Suprapubic skin (tissue), 3 donors: ENCODE data around the gene RHBDF1.

ENCODE experiments used
- EP300 ChIP-seq: sonication (generic); formaldehyde crosslinking; IDR thresholded peaks from one replicate; pipeline ENCODE4 v1.6.1; 2017; ENCODE audit warnings: antibody characterized with exemption
- POLR2A ChIP-seq, 2 donors: fragments of 450-650 bp; IDR thresholded peaks; one replicate each; pipeline ENCODE4 v1.6.1; 2017; ENCODE audit warnings: antibody characterized with exemption in 2 of 2, mild to moderate bottlenecking in 2 of 2, moderate library complexity in 2 of 2
- TF ChIP-seq, protein P1 (sequence below), 2 donors: fragments of 200-600 bp in 1 of 2; fragments of 450-650 bp in 1 of 2; sonication (generic) in 1 of 2; IDR thresholded peaks; one replicate each; pipeline ENCODE4 v1.5.1; 2016 to 2019; ENCODE audit warnings: antibody characterized with exemption in 2 of 2, mild to moderate bottlenecking in 1 of 2, moderate library complexity in 1 of 2

DNA sequence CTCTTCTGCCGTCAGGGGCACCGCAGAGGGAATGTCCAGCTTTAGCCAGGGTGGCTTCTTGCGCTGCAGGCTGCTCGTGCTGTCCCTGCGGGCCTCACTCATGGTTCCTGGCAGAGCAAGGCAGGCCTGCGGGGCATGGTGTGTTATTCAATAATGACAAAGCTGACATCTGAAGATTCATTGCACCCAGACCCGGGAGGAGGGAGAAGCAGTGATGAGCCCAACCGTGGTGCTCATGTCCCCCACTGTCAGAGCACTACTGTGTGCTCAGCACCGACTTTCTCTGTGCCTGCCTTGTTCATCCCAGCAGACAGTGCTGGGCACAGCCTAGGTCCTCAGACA is 7.5 kb downstream of the RHBDF1 start:
- TF ChIP-seq POLR2A (IDR thresholded peaks at IDR 0.05), result no peak
- TF ChIP-seq, protein P1, sequence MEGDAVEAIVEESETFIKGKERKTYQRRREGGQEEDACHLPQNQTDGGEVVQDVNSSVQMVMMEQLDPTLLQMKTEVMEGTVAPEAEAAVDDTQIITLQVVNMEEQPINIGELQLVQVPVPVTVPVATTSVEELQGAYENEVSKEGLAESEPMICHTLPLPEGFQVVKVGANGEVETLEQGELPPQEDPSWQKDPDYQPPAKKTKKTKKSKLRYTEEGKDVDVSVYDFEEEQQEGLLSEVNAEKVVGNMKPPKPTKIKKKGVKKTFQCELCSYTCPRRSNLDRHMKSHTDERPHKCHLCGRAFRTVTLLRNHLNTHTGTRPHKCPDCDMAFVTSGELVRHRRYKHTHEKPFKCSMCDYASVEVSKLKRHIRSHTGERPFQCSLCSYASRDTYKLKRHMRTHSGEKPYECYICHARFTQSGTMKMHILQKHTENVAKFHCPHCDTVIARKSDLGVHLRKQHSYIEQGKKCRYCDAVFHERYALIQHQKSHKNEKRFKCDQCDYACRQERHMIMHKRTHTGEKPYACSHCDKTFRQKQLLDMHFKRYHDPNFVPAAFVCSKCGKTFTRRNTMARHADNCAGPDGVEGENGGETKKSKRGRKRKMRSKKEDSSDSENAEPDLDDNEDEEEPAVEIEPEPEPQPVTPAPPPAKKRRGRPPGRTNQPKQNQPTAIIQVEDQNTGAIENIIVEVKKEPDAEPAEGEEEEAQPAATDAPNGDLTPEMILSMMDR (IDR thresholded peaks at IDR 0.05), result no peak
- no peak for TF ChIP-seq EP300
